SHP77 treated with DMSO at 0.1 percent for 48 hours (cell line): ENCODE measurements around the gene SASH1.

Experiments
- DNase-seq: peaks from one replicate; lab custom pipeline; 2025; lab: John Stamatoyannopoulos, UW

SASH1 gene

DNA sequence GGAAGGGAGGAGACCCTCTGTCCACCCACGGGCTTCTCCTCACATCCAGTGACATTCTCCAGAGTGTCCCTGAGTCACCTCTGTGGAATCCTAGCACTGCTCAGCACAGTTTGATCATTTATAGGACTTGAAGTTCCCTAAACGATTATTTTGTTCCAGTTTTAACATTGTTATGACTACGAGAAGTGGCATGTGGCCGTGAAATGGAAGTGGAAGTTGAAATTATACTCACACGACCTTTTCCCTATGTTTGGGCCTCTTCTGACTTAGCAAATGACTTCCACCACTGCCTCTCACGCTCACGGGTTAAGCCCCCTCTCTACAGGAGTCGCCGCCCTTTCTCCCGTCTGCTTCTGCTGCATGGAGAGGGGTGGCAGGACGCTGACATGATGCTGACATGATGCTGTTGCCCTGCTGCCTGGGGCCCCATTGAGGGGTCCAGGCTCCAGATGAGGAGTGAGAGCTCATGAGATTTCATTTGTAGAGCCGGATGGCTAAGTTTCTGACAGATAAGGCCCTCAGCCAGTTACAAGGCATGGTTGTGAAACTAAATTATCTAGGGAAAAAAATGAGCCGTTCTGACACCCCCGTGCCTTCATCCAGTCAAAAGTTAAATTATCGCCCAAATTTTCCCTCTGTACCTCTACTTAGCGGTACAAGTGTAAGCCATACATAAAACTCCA, 250.6 kb downstream of the SASH1 start:
- no peak for DNase-seq

DNA sequence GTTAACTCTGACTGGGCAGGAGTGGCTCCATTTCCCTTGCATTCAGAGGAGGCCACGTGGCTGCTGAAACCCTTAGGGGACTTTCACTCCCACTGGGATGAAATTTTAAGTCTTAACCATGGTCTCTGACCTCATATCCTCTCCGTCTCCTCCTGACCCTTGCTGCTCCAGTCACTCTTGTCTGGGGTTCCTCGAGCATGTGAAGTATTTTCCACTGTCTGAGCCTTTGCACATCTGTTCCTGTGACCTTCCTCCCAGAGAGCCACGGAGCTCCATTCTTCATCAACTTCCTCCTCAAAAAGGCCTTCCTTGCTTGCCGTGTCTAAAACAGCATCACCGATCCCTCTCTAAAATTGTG, 251.2 kb downstream of the SASH1 start:
- no peak for DNase-seq

DNA sequence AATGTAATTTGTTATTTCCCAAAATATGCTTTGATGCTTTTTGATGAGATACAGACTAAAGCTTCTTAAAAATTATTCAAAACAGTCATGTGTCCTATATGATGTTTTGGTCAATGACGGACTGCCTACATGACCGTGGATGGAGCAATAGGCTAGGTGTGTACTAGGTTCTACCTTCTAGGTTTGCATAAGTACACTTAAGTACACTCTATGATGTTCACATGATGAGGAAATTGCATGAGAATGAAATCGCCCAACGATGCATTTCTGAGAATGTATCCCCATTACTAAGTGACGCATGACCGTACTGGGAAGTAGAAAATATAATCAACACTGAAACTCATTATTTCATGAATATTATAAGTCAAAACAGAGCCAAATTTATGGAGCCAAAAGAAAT, 252.9 kb downstream of the SASH1 start:
- no peak for DNase-seq

DNA sequence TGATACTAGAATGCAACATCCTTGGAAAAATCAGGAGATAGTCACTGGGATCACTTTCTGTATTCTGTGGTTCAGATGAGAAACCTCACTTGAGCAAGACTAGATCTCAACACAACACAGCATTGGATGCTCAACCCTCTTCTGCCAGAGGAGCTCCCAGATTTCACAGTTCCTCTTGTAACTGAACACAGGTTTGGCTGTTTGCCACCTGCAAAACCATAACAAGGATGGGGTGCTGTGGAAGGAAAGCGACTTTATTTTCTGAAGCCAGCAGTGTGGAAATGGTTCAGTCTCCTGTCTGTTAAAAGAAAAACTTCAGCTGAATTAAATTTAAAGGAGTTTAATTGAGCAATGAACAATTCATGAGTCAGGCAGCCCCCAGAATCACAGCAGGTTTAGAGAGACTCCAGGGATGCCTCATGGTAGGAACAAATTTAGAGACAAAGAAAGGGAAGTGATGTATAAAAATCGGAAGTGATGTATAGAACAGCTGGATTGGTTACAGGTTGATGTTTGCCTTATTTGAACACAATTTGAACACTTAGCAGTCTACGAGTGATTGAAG, 254.3 kb downstream of the SASH1 start:
- DNase-seq = no peak

DNA sequence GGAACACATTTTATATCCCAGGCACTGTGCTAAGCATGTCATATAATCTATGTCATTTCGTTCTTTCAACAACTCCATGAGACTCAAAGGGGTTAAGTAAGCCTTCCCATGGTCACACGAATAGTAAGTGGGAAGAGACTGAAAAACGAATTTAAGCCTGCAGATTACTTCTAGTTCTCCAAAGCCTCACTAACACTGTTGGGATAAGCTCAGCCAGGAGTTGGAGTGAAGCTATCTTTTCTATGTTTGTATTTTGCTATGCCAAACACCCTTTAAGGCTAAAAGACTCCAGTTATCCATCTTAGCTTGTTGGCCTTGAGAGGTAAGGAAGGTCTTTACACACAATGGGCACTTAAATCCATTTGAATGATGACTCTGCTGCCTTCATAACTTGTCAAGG, 256.1 kb downstream of the SASH1 start:
- DNase-seq = no peak

DNA sequence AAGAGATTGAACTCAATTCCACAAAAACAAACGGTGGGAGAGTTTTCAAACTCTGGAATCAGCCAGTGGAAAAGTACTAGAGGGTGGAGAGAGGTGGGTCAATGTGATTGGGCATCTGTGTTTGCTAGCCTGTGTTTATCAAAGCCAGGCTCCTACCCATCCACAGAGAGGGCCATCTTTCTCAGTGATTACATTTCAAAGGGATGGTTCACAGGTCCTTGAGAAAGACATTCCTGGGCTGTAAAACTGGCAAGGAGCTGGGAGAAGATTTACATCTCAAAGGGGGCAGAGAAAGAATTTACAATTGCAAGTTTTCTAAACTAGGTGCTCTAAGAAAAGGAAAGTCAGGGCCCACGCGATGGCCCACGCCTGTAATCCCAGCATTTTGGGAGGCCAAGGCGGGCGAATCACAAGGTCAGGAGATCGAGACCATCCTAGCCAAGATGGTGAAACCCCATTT, 257.4 kb downstream of the SASH1 start:
- no peak for DNase-seq
